ENCODE results near the gene SP140. TPM values are rescaled to one million over a fixed set of nuclear protein-coding genes. Genes with fewer than 3 reads are reported as not detected.
"Not testable (repeated sequence)": the region's sequence is repeated elsewhere in the genome, so short reads cannot be mapped to it uniquely, and the experiment has no call there.

SP140 gene
- total and polyA plus RNA-seq, 9 of the 15 experiments (the other 6 are each of a cell fraction or from before 2014, with no cell fraction given) = 0.04 to 1.1 (median 0.57) TPM; not detected in 1

- TF ChIP-seq PBX2 (CRISPR knock-in tag; IDR thresholded peaks at IDR 0.05; ENCODE audit: low read depth); NR2C2 (CRISPR knock-in tag; IDR thresholded peaks at IDR 0.05); ATF1 (CRISPR knock-in tag; IDR thresholded peaks at IDR 0.05): not testable (repeated sequence)
- TF ChIP-seq PBX2 (tag; conservative IDR thresholded peaks at IDR 0.05; ENCODE audit: low read depth) (0 out of 2 replicates have a peak, but pooled peaks have one; percentile 20), NR2C2 (tag; IDR thresholded peaks at IDR 0.05) (peak; percentile 43), EP400 (IDR thresholded peaks at IDR 0.05) (peak; percentile 78), ATF1 (tag; IDR thresholded peaks at IDR 0.05) (peak; percentile 66), TAF7 (tag; IDR thresholded peaks at IDR 0.05) (peak; percentile 40; the same call in 1 of the 2 replicates), SMAD4 (CRISPR knock-in tag; conservative IDR thresholded peaks at IDR 0.05) (peak; percentile 84), SMARCE1 (IDR thresholded peaks at IDR 0.05) (peak; percentile 51; the same call in 1 of the 2 replicates), HDAC1 (IDR thresholded peaks at IDR 0.05) (peak in 1 of 2 experiments; percentile 45; a peak in 1 of 4 replicates), ZEB2 (IDR thresholded peaks at IDR 0.05) (peak; percentile 81), KAT7 (CRISPR knock-in tag; IDR thresholded peaks at IDR 0.05; ENCODE audit: borderline replicate concordance) (0 out of 2 replicates have a peak, but pooled peaks have one; percentile 67), ATF4 (CRISPR knock-in tag; IDR thresholded peaks at IDR 0.05) (0 out of 2 replicates have a peak, but pooled peaks have one; percentile 14), ZFX (CRISPR knock-in tag; IDR thresholded peaks at IDR 0.05) (peak; percentile 37), PKNOX1 (IDR thresholded peaks at IDR 0.05) (peak; percentile 86), NRF1 (conservative IDR thresholded peaks at IDR 0.05 in 1 of 2, IDR thresholded peaks at IDR 0.05 in 1 of 2) (peak; percentile 64 to 71), FOXA3 (CRISPR knock-in tag; conservative IDR thresholded peaks at IDR 0.05 in 1 of 2, IDR thresholded peaks at IDR 0.05 in 1 of 2) (peak; percentile 96 to 98), SMARCA4 (IDR thresholded peaks at IDR 0.05) (peak; percentile 46; the same call in 1 of the 2 replicates), FOXK2 (conservative IDR thresholded peaks at IDR 0.05 in 1 of 2, IDR thresholded peaks at IDR 0.05 in 1 of 2; ENCODE audit: low read depth in 2 of 2) (peak; percentile 86 to 87), NFRKB (IDR thresholded peaks at IDR 0.05; ENCODE audit: low read depth) (peak; percentile 88), RBFOX2 (IDR thresholded peaks at IDR 0.05; ENCODE audit: low read depth, low read length) (peak; percentile 61), POLR2A (conservative IDR thresholded peaks at IDR 0.05) (peak; percentile 74), MAZ (CRISPR knock-in tag; conservative IDR thresholded peaks at IDR 0.05 in 1 of 2, IDR thresholded peaks at IDR 0.05 in 1 of 2) (peak in 1 of 2 experiments; percentile 43; a peak in 1 of 4 replicates), SOX6 (IDR thresholded peaks at IDR 0.05) (0 out of 2 replicates have a peak, but pooled peaks have one; percentile 26), MAFG (tag; conservative IDR thresholded peaks at IDR 0.05) (0 out of 2 replicates have a peak, but pooled peaks have one; percentile 10)
Measured at GRCh38 chr2:230341936-230342528, 116.5 kb downstream of the SP140 start (continued).
